Mammary epithelial cell (primary cell): ENCODE results near the gene CTDSPL.

Experiments used
- CTCF ChIP-seq, 2 donors: IDR thresholded peaks in 1 of 2; conservative IDR thresholded peaks in 1 of 2; 2 replicates each; pipeline ENCODE4 v1.5.1; 2011 to 2012; ENCODE audit warnings: inconsistent platforms in 2 of 2, low read length in 2 of 2, mild to moderate bottlenecking in 2 of 2, control low read depth in 1 of 2, low read depth in 1 of 2; ENCODE audit not compliant: insufficient read depth in 1 of 2; ENCODE audit errors: extremely low read depth in 1 of 2
- EZH2 ChIP-seq: IDR thresholded peaks from 2 replicates; pipeline ENCODE4 v1.6.1; 2012; ENCODE audit warnings: low read length, inconsistent platforms, borderline replicate concordance

- TF ChIP-seq CTCF (conservative IDR thresholded peaks at IDR 0.05 in 1 of 2, IDR thresholded peaks at IDR 0.05 in 1 of 2; ENCODE audit: extremely low read depth in 1 of 2, insufficient read depth in 1 of 2, low read depth in 1 of 2, low read length in 2 of 2) = no peak
- no peak for TF ChIP-seq EZH2
Observed at GRCh38 chr3:37863949-37864822, 2.5 kb downstream of the CTDSPL start.
